H1 (cell line): ENCODE results near the gene GCK. TPM values are rescaled to one million over a fixed set of nuclear protein-coding genes. Genes with fewer than 3 reads are reported as not detected.

ENCODE experiments used
- CTCF ChIA-PET: fragments of 300-600 bp; sonication (Branson Sonifier 250); formaldehyde crosslinking; loops from one replicate; lab custom pipeline; 2021; ENCODE audit not compliant: partially characterized antibody; lab: Charles Lee
- POLR2A ChIA-PET: fragments of 300-600 bp; sonication (Branson Sonifier 250); formaldehyde crosslinking; loops from one replicate; lab custom pipeline; 2021; ENCODE audit warnings: inconsistent platforms; ENCODE audit not compliant: partially characterized antibody; lab: Charles Lee
- DNase-seq, 2 experiments: peaks; one replicate each; pipeline versions ENCODE4 v3.0.0 to v3.0.0-alpha.2; 2010 to 2022; ENCODE audit warnings: low spot score in 2 of 2, low read depth in 1 of 2, mixed read lengths in 1 of 2
- FAIRE-seq: peaks from 2 replicates; lab custom pipeline; 2011; peaks lifted over from hg19 to GRCh38; lab: Jason Lieb, UNC
- H2AFZ ChIP-seq: 2 replicates; pipeline ENCODE4 v1.8.1; 2012; ENCODE audit warnings: low read length, inconsistent platforms
- H2AK5ac ChIP-seq: 2 replicates; pipeline ENCODE4 v1.6.1; 2013; ENCODE audit warnings: low read depth, low read length
- H2BK120ac ChIP-seq: replicated peaks from 2 replicates; pipeline ENCODE3; 2013; ENCODE audit warnings: low read depth, low read length, inconsistent platforms
- H2BK12ac ChIP-seq: 2 replicates; pipeline ENCODE4 v1.6.1; 2013; ENCODE audit warnings: low read depth, low read length
- H2BK15ac ChIP-seq: 2 replicates; pipeline ENCODE4 v1.6.1; 2013; ENCODE audit warnings: low read length
- H2BK20ac ChIP-seq: 2 replicates; pipeline ENCODE4 v1.6.1; 2013; ENCODE audit warnings: low read length
- H2BK5ac ChIP-seq: 2 replicates; pipeline ENCODE4 v1.6.1; 2013; ENCODE audit warnings: low read depth, low read length
- H3K14ac ChIP-seq: 2 replicates; pipeline ENCODE4 v1.6.1; 2013; ENCODE audit warnings: inconsistent platforms; ENCODE audit not compliant: insufficient read length
- H3K18ac ChIP-seq: 2 replicates; pipeline ENCODE4 v1.6.1; 2013; ENCODE audit warnings: low read length; ENCODE audit errors: extremely low read depth
- H3K23ac ChIP-seq: 2 replicates; pipeline ENCODE4 v1.6.1; 2013; ENCODE audit warnings: inconsistent platforms; ENCODE audit not compliant: insufficient read length
- H3K23me2 ChIP-seq: 2 replicates; pipeline ENCODE4 v1.6.1; 2013; ENCODE audit warnings: low read depth, low read length
- H3K27ac ChIP-seq: 2 replicates; pipeline ENCODE4 v1.6.1; 2011; ENCODE audit warnings: low read depth, low read length, inconsistent platforms
- H3K27me3 ChIP-seq, 4 experiments: replicated peaks in 1 of 4; 1 replicate in 1 of 4; 2 replicates in 3 of 4; pipeline versions ENCODE4 v1.6.1 to v1.8.1; 2011 to 2013; ENCODE audit warnings: low read length in 3 of 4, mild to moderate bottlenecking in 3 of 4, inconsistent platforms in 2 of 4, mixed read lengths in 2 of 4, moderate library complexity in 1 of 4; ENCODE audit not compliant: control insufficient read depth in 3 of 4, insufficient read depth in 3 of 4; ENCODE audit errors: extremely low read depth in 1 of 4
- H3K36me3 ChIP-seq, 4 experiments: 2 replicates each; pipeline versions ENCODE4 v1.6.1 to v1.8.1; 2011 to 2013; ENCODE audit warnings: mild to moderate bottlenecking in 4 of 4, low read length in 3 of 4, moderate library complexity in 2 of 4, control low read depth in 1 of 4, inconsistent platforms in 1 of 4; ENCODE audit not compliant: insufficient read depth in 4 of 4, control insufficient read depth in 2 of 4
- H3K4ac ChIP-seq: replicated peaks from 2 replicates; pipeline ENCODE3; 2013; ENCODE audit warnings: low read length, low read depth, mixed read lengths, inconsistent platforms; ENCODE audit not compliant: insufficient read length
- H3K4me1 ChIP-seq, 4 experiments: replicated peaks in 1 of 4; 1 replicate in 1 of 4; 2 replicates in 3 of 4; pipeline versions ENCODE4 v1.6.1 to v1.8.1; 2011 to 2013; ENCODE audit warnings: low read length in 3 of 4, inconsistent platforms in 2 of 4, mixed read lengths in 1 of 4; ENCODE audit not compliant: insufficient read depth in 4 of 4, control insufficient read depth in 3 of 4
- H3K4me2 ChIP-seq, 2 experiments: 2 replicates each; pipeline versions ENCODE4 v1.6.1 to v1.8.1; 2011 to 2013; ENCODE audit warnings: low read depth in 2 of 2, low read length in 2 of 2, control low read depth in 1 of 2, inconsistent platforms in 1 of 2, mild to moderate bottlenecking in 1 of 2; ENCODE audit not compliant: insufficient read depth in 1 of 2
- H3K4me3 ChIP-seq, 4 experiments: fragments of 200-600, 300-600 bp in 1 of 4; sonication (generic), shearing (Covaris generic), sonication (Bioruptor Twin) in 1 of 4; 2 replicates each; pipeline versions ENCODE4 v1.5.1 to v1.8.1; 2011 to 2016; ENCODE audit warnings: low read length in 4 of 4, low read depth in 3 of 4, control low read depth in 2 of 4, inconsistent platforms in 2 of 4, mild to moderate bottlenecking in 2 of 4, mixed read lengths in 1 of 4, moderate library complexity in 1 of 4; ENCODE audit not compliant: insufficient read depth in 2 of 4; ENCODE audit errors: extremely low read depth in 1 of 4
- H3K56ac ChIP-seq: replicated peaks from 2 replicates; pipeline ENCODE3; 2013; ENCODE audit warnings: low read depth, mild to moderate bottlenecking, mixed read lengths, low read length, inconsistent platforms; ENCODE audit not compliant: insufficient read length
- H3K79me1 ChIP-seq: 2 replicates; pipeline ENCODE4 v1.6.1; 2013; ENCODE audit warnings: low read depth, low read length, control low read depth
- H3K79me2 ChIP-seq, 2 experiments: 2 replicates each; pipeline versions ENCODE4 v1.6.1 to v1.8.1; 2012 to 2013; ENCODE audit warnings: low read length in 2 of 2, mild to moderate bottlenecking in 2 of 2, inconsistent platforms in 1 of 2; ENCODE audit not compliant: insufficient read depth in 2 of 2, control insufficient read depth in 1 of 2
- H3K9ac ChIP-seq, 4 experiments: replicated peaks in 1 of 4; 1 replicate in 1 of 4; 2 replicates in 3 of 4; pipeline versions ENCODE4 v1.6.1 to v1.8.1; 2011 to 2013; ENCODE audit warnings: low read depth in 3 of 4, low read length in 3 of 4, control low read depth in 2 of 4, mild to moderate bottlenecking in 2 of 4, moderate library complexity in 2 of 4, inconsistent platforms in 1 of 4; ENCODE audit errors: extremely low read depth in 1 of 4
- H3K9me3 ChIP-seq, 2 experiments: 2 replicates each; pipeline versions ENCODE4 v1.6.1 to v1.8.1; 2012 to 2013; ENCODE audit warnings: mild to moderate bottlenecking in 2 of 2, moderate library complexity in 2 of 2, control low read depth in 1 of 2, inconsistent platforms in 1 of 2, low read depth in 1 of 2, low read length in 1 of 2, mixed read lengths in 1 of 2; ENCODE audit not compliant: insufficient read depth in 2 of 2
- H4K20me1 ChIP-seq, 2 experiments: replicated peaks in 1 of 2; 2 replicates each; pipeline versions ENCODE3 to v1.8.1; 2011 to 2013; ENCODE audit warnings: inconsistent platforms in 2 of 2, low read length in 2 of 2, mild to moderate bottlenecking in 1 of 2; ENCODE audit not compliant: insufficient read depth in 2 of 2, control insufficient read depth in 1 of 2
- H4K5ac ChIP-seq: 2 replicates; pipeline ENCODE4 v1.6.1; 2013; ENCODE audit warnings: low read length, low read depth, mixed read lengths, inconsistent platforms; ENCODE audit not compliant: insufficient read length
- H4K8ac ChIP-seq: 2 replicates; pipeline ENCODE4 v1.8.0; 2013; ENCODE audit warnings: mild to moderate bottlenecking, moderate library complexity, low read length, inconsistent platforms; ENCODE audit not compliant: insufficient read depth; ENCODE audit errors: extremely low read depth
- H4K91ac ChIP-seq: replicated peaks from 2 replicates; pipeline ENCODE3; 2013; ENCODE audit warnings: low read length, mixed read lengths, inconsistent platforms; ENCODE audit not compliant: insufficient read length
- BACH1 ChIP-seq: IDR thresholded peaks from 2 replicates; pipeline ENCODE4 v1.6.1; 2012; ENCODE audit warnings: low read length, improper control_type of control experiment
- CEBPB ChIP-seq: IDR thresholded peaks from 2 replicates; pipeline ENCODE4 v1.6.1; 2012; ENCODE audit warnings: low read depth, low read length
- EGR1 ChIP-seq: IDR thresholded peaks from 2 replicates; pipeline ENCODE4 v1.6.1; 2011; ENCODE audit warnings: low read depth, low read length, borderline replicate concordance
- JUND ChIP-seq: IDR thresholded peaks from 2 replicates; pipeline ENCODE4 v1.6.1; 2011; ENCODE audit warnings: mild to moderate bottlenecking, improper control_type of control experiment, low read length
- KDM1A ChIP-seq: fragments of 200-600, 300-600 bp; sonication (generic); IDR thresholded peaks from 2 replicates; pipeline ENCODE4 v1.7.1; 2016; ENCODE audit warnings: mild to moderate bottlenecking, low read length, borderline replicate concordance
- KDM5A ChIP-seq: fragments of 200-600 bp; IDR thresholded peaks from 2 replicates; pipeline ENCODE4 v1.7.1; 2012; ENCODE audit warnings: mild to moderate bottlenecking, low read length, inconsistent platforms, mixed read lengths
- POLR2A ChIP-seq, 2 experiments: IDR thresholded peaks; 1 replicate in 1 of 2; 2 replicates in 1 of 2; pipeline ENCODE4 v1.6.1; 2011; ENCODE audit warnings: low read depth in 2 of 2, low read length in 2 of 2, mild to moderate bottlenecking in 2 of 2; ENCODE audit errors: control extremely low read depth in 1 of 2
- POLR2AphosphoS5 ChIP-seq: IDR thresholded peaks from 2 replicates; pipeline ENCODE4 v1.6.1; 2011; ENCODE audit warnings: low read depth, low read length
- SIN3A ChIP-seq, 2 experiments: IDR thresholded peaks in 1 of 2; conservative IDR thresholded peaks in 1 of 2; 2 replicates each; pipeline ENCODE4 v1.6.1; 2011 to 2012; ENCODE audit warnings: low read length in 2 of 2, improper control_type of control experiment in 1 of 2, low read depth in 1 of 2, mild to moderate bottlenecking in 1 of 2
- SP4 ChIP-seq: IDR thresholded peaks from 2 replicates; pipeline ENCODE4 v1.6.1; 2012; ENCODE audit warnings: low read length, inconsistent platforms
- TBP ChIP-seq: IDR thresholded peaks from 2 replicates; pipeline ENCODE4 v1.6.1; 2011; ENCODE audit warnings: low read depth, low read length, improper control_type of control experiment
- USF2 ChIP-seq: IDR thresholded peaks from 2 replicates; pipeline ENCODE4 v1.6.1; 2011; ENCODE audit warnings: low read length, improper control_type of control experiment
- WGBS, 2 experiments: shearing (Covaris generic) in 1 of 2; methylation state at CpG; one replicate each; pipeline versions ENCODE4 v1.1.6 to v1.1.7; 2013 to 2015; ENCODE audit warnings: low lambda C conversion rate in 2 of 2, mixed read lengths in 2 of 2, inconsistent platforms in 1 of 2, low coverage in 1 of 2, missing lambda C conversion rate in 1 of 2; ENCODE audit not compliant: insufficient replicate concordance in 2 of 2, insufficient coverage in 1 of 2, insufficient read length in 1 of 2; ENCODE audit errors: extremely low coverage in 1 of 2, missing lambda C conversion rate in 1 of 2; 5-methylcytosine and 5-hydroxymethylcytosine counted together
- polyA plus RNA-seq, 7 experiments: library from polyadenylated mRNA; depleted of rRNA in 3 of 7; stranded (reverse) in 5 of 7; unstranded in 2 of 7; fragments of >200 nt in 5 of 7; fragments of 200-250 nt in 2 of 7; gene quantifications; 1 replicate in 5 of 7; 2 replicates in 1 of 7; 4 replicates in 1 of 7; pipeline versions ENCODE4 v1.2.1 to v1.2.3, GENCODE V29; 2011 to 2013; ENCODE audit warnings: missing spikeins in 2 of 7, mixed read lengths in 2 of 7
- total RNA-seq: library from RNA; stranded (reverse); fragmentation: NEBNext Ultra II Directional; extraction: Animal tissue kit (Norgen Biotek cat#: 25700); gene quantifications from 2 replicates; pipeline ENCODE4 v1.2.1, GENCODE V29; 2021

The GCK gene
- total and polyA plus RNA-seq, 2 of the 8 experiments (the other 6 are each of a cell fraction or from before 2014, with no cell fraction given), result 2.4 to 4.9 TPM

GRCh38 chr7:44220358-44221112 lies 31.3 kb upstream of the GCK start:
- Histone ChIP-seq H2BK15ac (no peak overlapping the region), H3K4me3 (no peak overlapping the region), H3K79me1 (no peaks in the 10 kb centered on the region), H3K18ac (no peak overlapping the region), H4K8ac (0 out of 2 replicates have a peak overlapping the region, but pooled peaks have one; percentile 4), H3K4me2 (no peak overlapping the region), H3K23me2 (no peaks in the 10 kb centered on the region; the same call in 1 of the 2 replicates), H3K79me2 (no peaks in the 10 kb centered on the region), H3K14ac (no peak overlapping the region), H3K36me3 (no peaks in the 10 kb centered on the region), H3K4me1 (peaks cover 0 to 28% (median 12%) of the 10 kb centered on the region in 4 experiments; a peak in 6 of 7 replicates), H3K23ac (no peak overlapping the region), H2AK5ac (no peak overlapping the region), H4K5ac (no peak overlapping the region), H2BK5ac (no peak overlapping the region), H2AFZ (no peak overlapping the region), H4K91ac (no peak overlapping the region), H4K20me1 (no peaks in the 10 kb centered on the region), H3K27ac (no peak overlapping the region), H3K9me3 (no peaks in the 10 kb centered on the region; a peak in 1 of 4 replicates), H3K9ac (no peak overlapping the region), H3K56ac (no peak overlapping the region), H2BK12ac (0 out of 2 replicates have a peak overlapping the region, but pooled peaks have one; percentile 27), H2BK20ac (no peak overlapping the region), H3K4ac (no peak overlapping the region), H3K27me3 (no peaks in the 10 kb centered on the region), H2BK120ac (no peak overlapping the region)
- CTCF ChIA-PET, result interaction anchor here (0.7 to 2.3 kb wide), 12 partner anchors 14 to 260 kb away, joined by 3 to 12 read pairs (median 3); no protein-coding TSS in a partner anchor
- DNase-seq (no peak), FAIRE-seq (no peak)
- POLR2A ChIA-PET, result no interaction called here
- 92% methylated on average over 23 of the region's 24 CpGs; no CpG with 5 or more reads in 1 of the 2 experiments for WGBS, 2 experiments
- TF ChIP-seq POLR2AphosphoS5 (no peak), KDM1A (no peak), USF2 (no peak), TBP (no peak), KDM5A (no peak), POLR2A (IDR thresholded peaks at IDR 0.05; ENCODE audit: control extremely low read depth in 1 of 2, low read depth in 2 of 2, low read length in 2 of 2) (no peak), BACH1 (no peak), JUND (no peak), SP4 (no peak), EGR1 (no peak), SIN3A (conservative IDR thresholded peaks at IDR 0.05 in 1 of 2, IDR thresholded peaks at IDR 0.05 in 1 of 2; ENCODE audit: low read depth in 1 of 2, low read length in 2 of 2) (no peak), CEBPB (no peak)
